GM19025 (cell line): ENCODE data around the gene EFS.

Experiments used
- ATAC-seq: cut with Tn5 transposase; IDR thresholded peaks from one replicate; pipeline ENCODE4 v1.9.1; 2021; ENCODE audit warnings: mild to moderate bottlenecking, low read depth, moderate library complexity; ENCODE audit not compliant: unreplicated experiment

EFS gene

GRCh38 chr14:23379366-23380196 lies 14.6 kb upstream of the EFS start:
- no peak for ATAC-seq

- ATAC-seq: no peak
These were observed 13.7 kb upstream of the EFS start for GRCh38 chr14:23378612-23379220.

DNA sequence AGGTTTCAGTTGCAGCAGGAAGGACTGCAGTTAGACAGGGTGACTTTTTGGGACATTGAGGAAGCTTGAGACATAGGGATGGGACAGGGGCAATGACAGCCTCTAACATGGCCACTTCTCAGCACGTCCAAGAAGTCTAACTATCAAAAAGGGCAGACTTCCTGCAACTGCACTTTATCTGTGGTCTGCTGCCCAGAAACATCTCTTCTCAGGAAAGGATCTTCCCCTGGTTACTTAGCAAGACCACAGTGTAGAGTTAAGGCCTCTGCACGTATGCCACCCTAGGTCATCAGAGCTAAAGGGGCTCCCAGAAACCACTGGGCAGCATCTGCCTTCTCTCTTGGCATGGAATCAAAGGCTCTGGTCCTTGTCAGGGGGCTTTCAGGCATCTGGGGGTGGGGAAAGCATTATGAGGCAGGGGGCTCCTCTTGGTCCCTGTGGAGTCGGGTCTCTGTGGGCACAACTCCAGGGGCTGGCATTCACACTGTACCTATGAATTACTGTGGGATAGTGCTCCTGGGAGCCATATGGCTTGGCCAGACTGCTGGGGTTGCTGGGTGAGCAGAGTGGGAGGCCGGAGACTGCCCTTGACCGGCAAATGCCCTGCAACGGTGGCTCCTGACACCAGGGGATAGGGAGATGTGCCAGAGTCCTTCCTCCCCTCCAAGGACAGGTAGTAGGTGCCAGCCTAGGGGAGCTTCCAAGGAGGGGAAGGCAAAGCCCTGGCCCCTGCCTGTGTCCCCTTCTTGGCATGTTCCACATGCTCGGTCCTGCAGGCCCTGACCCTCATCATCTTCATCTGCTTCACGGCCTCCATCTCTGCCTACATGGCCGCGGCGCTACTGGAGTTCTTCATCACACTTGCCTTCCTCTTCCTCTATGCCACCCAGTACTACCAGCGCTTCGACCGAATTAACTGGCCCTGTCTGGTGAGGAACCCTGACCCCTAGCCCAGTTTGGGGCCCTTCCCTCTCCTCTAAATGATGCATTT lies 12.9 kb upstream of the EFS start:
- ATAC-seq: no peak

- ATAC-seq: no peak
These were observed 12.2 kb upstream of the EFS start for GRCh38 chr14:23377198-23377550.

DNA sequence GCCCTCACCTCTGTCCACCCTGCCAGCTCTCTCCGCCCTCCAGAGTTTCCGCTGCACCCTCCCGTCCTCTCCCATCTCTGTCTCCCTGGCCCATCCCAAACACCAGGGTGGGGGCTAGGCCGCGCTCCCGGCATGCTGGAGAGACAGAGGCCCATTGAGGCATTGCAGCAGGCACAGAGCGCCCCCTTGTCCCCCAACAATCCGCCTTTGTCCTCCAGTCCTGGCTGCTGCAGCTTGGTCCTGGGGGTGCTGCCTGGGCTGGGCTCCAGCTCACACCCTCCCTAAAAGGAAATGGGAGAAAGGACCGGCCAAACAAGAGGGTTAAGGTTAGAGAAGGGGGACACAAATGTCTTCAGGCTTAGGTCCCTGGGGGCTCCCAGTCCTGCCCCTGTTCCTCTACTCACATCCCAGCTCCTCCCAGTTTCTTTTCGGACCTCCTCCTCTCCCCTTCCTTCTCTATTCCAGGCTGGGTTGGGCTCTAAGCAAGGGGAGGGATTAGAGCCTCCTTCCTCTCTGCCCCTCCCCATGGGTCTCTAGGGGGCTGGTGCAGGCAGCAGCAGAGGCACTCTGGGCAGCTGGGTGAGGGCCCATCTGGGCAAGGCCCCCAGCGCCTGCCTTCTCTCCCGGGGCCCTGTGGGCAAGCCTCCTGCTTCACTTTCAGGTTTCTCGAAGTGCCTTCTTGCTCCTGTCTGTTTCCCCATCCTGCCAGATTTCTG lies 11.7 kb upstream of the EFS start, which contains the start of gene CMTM5:
CMTM5 (plus strand) TSS at position 565 of the 716 bp plus-strand sequence. CDS start 206 bp downstream, outside the sequence.
- no peak for ATAC-seq

DNA sequence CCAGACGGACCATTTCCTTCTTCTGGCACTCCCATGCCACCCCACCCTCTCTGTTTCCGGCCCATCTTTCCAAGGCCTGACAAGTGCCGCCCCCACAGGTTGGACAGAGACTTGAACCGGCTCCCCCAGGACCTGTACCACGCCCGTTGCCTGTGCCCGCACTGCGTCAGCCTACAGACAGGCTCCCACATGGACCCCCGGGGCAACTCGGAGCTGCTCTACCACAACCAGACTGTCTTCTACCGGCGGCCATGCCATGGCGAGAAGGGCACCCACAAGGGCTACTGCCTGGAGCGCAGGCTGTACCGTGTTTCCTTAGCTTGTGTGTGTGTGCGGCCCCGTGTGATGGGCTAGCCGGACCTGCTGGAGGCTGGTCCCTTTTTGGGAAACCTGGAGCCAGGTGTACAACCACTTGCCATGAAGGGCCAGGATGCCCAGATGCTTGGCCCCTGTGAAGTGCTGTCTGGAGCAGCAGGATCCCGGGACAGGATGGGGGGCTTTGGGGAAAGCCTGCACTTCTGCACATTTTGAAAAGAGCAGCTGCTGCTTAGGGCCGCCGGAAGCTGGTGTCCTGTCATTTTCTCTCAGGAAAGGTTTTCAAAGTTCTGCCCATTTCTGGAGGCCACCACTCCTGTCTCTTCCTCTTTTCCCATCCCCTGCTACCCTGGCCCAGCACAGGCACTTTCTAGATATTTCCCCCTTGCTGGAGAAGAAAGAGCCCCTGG lies 10.7 kb upstream of the EFS start:
- no peak for ATAC-seq

GRCh38 chr14:23373041-23373440 lies 8.1 kb upstream of the EFS start:
- ATAC-seq: no peak

DNA sequence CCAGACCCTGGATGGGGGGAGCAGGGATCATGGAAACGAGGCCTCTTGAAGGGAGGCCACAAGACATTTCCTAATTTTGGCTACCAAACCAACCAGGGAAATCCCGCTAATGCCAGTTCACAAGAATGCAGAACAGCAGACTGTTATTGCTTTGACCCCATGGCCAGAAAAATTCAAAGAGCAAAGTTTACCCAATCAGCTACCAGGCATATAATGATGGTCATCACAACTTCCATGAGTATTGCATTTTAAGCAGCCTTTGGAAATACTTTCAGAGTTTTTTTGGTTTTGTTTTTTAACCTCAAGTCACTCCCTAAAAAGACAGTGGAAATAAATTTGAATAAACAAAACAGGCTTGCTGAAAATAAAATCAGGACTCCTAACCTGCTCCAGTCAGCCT lies 7.5 kb upstream of the EFS start, which contains the start of gene IL25:
IL25 (plus strand) TSS at position 301 of the 400 bp plus-strand sequence.
- ATAC-seq: no peak

GRCh38 chr14:23371865-23372264 lies 6.9 kb upstream of the EFS start:
- no peak for ATAC-seq

DNA sequence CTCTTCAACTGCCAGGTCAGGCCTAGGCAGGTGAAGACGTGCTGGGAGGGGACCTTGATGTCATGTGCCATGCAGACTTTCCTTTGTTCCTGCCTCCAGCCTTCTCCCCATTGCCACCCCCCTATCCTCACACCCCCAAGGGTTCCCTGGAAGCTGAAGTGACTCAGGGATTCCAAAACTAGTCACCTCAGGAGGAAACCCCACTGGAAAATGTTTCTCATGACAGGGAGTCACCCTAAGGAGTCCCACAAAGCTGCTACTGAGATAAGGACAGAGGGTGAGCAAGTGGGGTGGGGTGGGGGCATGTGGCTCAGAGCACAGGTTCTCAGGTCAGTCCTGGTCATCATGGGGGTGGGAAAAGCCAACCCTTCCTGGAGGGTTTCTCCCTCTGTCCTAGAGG lies 5.2 kb upstream of the EFS start:
- no peak for ATAC-seq

DNA sequence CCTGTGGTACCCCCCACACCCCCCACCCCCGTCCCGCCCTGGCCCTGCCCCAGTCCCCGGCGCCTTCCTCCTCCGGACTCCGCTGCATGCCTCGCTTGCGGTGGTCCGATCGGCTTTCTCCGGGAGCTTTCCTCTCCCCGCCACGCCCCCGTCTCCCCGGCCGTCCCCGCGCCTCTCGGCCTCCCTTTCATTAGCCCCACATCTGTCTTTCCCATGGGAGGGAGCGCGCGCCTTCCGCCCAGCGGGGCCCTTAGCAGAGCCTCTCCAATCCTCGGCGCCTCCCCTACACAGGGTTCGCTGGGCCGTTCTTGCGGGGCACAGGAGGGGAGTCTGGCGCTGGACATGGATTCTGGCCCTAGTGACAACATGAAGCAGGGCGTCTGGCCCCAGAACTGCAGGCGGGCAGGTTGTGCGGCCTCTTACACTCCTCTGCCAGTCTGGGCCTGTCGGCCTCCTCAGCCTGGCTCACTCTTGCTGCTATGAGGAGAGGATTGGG lies 1.5 kb upstream of the EFS start:
- no peak for ATAC-seq

DNA sequence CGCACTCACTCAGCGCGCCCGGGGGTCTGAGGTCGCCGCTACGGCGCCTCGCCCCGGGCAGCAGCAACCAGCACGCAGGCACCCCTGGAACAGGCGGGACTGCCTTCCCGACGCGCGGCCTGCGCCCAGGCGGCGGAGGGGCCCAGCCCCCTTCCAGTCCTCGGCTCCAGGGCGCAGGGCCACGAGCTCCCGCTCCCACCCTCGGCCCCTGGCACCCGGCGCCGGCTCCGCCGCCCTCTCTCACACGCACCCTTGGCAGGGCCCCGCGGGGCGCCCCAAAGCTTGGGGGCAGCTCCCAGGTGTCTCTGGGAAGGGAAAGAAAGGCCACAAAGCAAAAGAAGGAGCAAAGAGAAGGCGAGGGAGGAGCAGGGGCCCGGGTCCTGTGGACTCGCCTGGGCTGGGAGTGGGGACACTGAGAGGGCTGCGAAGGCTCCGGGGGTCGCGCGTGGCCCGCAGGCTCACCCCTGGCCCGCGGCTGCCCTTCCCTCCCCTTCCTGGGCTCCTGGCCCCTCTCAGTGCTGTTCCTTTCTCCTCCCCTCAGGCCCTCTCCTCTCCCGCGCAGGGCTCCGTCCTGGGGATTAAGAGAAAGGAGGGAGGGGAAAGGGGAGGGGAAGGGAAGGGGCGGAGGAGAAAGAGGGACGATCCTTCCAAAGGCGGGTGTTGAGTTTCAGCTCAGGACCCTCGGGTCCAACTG lies 907 bp upstream of the EFS start:
- ATAC-seq: no peak

GRCh38 chr14:23364164-23365035 lies 572 bp downstream of the EFS start:
- ATAC-seq: no peak

GRCh38 chr14:23362200-23362599 lies 2.8 kb downstream of the EFS start:
- ATAC-seq: no peak

DNA sequence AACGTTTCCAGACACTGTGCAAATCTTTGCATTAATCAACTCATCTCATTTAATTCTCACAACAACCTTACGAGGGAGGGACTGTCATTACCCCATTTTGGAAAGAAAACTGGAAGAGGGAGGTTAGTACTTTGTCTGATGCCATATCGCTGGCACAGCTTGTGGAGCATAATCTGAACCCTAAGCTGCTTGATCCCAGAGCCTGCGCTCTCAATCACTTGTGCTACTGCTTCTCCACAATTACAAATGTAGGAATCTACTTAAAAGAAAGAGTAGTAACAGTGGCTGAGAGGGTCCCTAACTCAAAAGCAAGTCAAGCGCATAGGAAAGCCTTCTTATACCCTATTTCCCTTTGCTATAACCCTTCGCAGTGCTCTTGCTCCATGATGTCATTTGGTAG lies 3.2 kb downstream of the EFS start:
- ATAC-seq: no peak

GRCh38 chr14:23361320-23361719 lies 3.7 kb downstream of the EFS start:
- ATAC-seq: no peak

GRCh38 chr14:23360496-23360895 lies 4.5 kb downstream of the EFS start:
- no peak for ATAC-seq
